ENCODE measurements around the gene ARRDC3.
"Not testable (repeated sequence)": the region's sequence is repeated elsewhere in the genome, so short reads cannot be mapped to it uniquely, and the experiment has no call there.

Gene ARRDC3

GRCh38 chr5:91383027-91383955 lies at the start of gene ARRDC3:
ARRDC3 (minus strand) TSS chr5:91383317; CDS start chr5:91383092, 225 bp downstream.
- DNase-seq, result peak; percentile 99

- no peak for DNase-seq
Measured at GRCh38 chr5:91430949-91431348, 47.8 kb upstream of the ARRDC3 start.

GRCh38 chr5:91424638-91425436 lies 41.7 kb upstream of the ARRDC3 start:
- DNase-seq, result no peak

GRCh38 chr5:91423871-91424270 lies 40.8 kb upstream of the ARRDC3 start:
- no peak for DNase-seq

- no peak for DNase-seq
Measured at GRCh38 chr5:91420879-91421278, 37.8 kb upstream of the ARRDC3 start.

- peak; percentile 87 for DNase-seq
Measured at GRCh38 chr5:91419571-91420537, 36.7 kb upstream of the ARRDC3 start.

GRCh38 chr5:91419136-91419535 lies 36.0 kb upstream of the ARRDC3 start:
- DNase-seq, result no peak

GRCh38 chr5:91418158-91418557 lies 35.0 kb upstream of the ARRDC3 start:
- no peak for DNase-seq

GRCh38 chr5:91417219-91417618 lies 34.1 kb upstream of the ARRDC3 start:
- no peak for DNase-seq

- DNase-seq, result no peak
Measured at GRCh38 chr5:91416491-91416890, 33.4 kb upstream of the ARRDC3 start.

- DNase-seq, result no peak
Measured at GRCh38 chr5:91409304-91409703, 26.2 kb upstream of the ARRDC3 start.

- no peak for DNase-seq
Measured at GRCh38 chr5:91408710-91409109, 25.6 kb upstream of the ARRDC3 start.

- DNase-seq, result no peak
Measured at GRCh38 chr5:91407204-91407603, 24.1 kb upstream of the ARRDC3 start.

GRCh38 chr5:91403438-91403837 lies 20.3 kb upstream of the ARRDC3 start:
- DNase-seq, result no peak

GRCh38 chr5:91401175-91401574 lies 18.1 kb upstream of the ARRDC3 start:
- DNase-seq, result no peak

GRCh38 chr5:91397791-91398190 lies 14.7 kb upstream of the ARRDC3 start:
- DNase-seq, result no peak

GRCh38 chr5:91390268-91390667 lies 7.2 kb upstream of the ARRDC3 start:
- DNase-seq, result no peak

- not testable (repeated sequence) for DNase-seq
Measured at GRCh38 chr5:91389555-91389954, 6.4 kb upstream of the ARRDC3 start.

GRCh38 chr5:91388362-91388761 lies 5.2 kb upstream of the ARRDC3 start:
- no peak for DNase-seq

GRCh38 chr5:91386120-91386519 lies 3.0 kb upstream of the ARRDC3 start:
- no peak for DNase-seq

- DNase-seq, result not testable (repeated sequence)
Measured at GRCh38 chr5:91385596-91385995, 2.5 kb upstream of the ARRDC3 start.

GRCh38 chr5:91384671-91385430 lies 1.7 kb upstream of the ARRDC3 start:
- no peak for DNase-seq

Data from activated CD8-positive, alpha-beta memory T cell treated with anti-CD3 and anti-CD28 coated beads, Interleukin-2, amount 50 U/mL, for 48 hours (primary cell).